Lung microvascular endothelial cell (primary cell): ENCODE results near the gene FAAP20. TPM values are rescaled to one million over a fixed set of nuclear protein-coding genes. Genes with fewer than 3 reads are reported as not detected.

Experiments used
- DNase-seq, 2 donors: peaks; one replicate each; pipeline versions ENCODE4 v3.0.0 to v3.0.0-alpha.2; 2010; ENCODE audit warnings: low read depth in 2 of 2
- total RNA-seq: library from RNA; depleted of rRNA; stranded (reverse); fragments of >200 nt; gene quantifications from 2 replicates; pipeline ENCODE4 v1.2.1, GENCODE V29; 2014

The FAAP20 gene, protein sequence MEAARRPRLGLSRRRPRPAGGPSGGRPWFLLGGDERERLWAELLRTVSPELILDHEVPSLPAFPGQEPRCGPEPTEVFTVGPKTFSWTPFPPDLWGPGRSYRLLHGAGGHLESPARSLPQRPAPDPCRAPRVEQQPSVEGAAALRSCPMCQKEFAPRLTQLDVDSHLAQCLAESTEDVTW
- 14.8 and 19.8 TPM in 2 replicates for total RNA-seq

DNA sequence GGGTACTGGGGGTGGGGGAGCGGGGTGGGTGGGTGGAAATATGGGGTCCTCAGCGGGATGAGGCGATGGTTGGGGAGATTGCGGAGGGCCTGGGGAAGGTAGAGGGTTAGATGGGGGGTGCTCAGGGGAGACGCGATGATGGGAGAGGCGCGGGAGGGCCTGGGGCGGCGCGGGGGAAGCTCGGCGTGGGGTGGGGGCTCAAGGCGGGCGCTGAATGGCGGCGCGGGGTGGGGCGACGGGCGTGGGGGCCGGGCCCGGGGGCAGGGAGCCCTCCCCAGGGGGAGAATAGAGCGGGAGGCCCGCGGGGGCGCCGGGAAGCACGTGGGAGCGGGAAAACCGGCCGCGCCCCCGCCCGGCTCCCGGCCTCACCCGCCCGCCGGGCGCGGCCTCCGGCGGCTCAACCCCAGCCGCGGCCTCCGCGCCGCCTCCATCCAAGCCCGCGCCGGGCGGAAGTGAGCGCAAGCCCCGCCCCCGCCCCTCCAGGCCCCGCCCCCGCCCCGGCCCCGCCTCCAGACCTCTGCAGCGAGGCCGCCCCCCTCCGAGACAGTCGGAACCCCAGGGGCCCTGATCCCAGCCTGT lies at the start of gene FAAP20:
Gene FAAP20 (minus strand): TSS at position 454 of the 579 bp plus-strand sequence. CDS start 23 bp downstream, at position 431.
- DNase-seq = peak; percentile 66 to 73

DNA sequence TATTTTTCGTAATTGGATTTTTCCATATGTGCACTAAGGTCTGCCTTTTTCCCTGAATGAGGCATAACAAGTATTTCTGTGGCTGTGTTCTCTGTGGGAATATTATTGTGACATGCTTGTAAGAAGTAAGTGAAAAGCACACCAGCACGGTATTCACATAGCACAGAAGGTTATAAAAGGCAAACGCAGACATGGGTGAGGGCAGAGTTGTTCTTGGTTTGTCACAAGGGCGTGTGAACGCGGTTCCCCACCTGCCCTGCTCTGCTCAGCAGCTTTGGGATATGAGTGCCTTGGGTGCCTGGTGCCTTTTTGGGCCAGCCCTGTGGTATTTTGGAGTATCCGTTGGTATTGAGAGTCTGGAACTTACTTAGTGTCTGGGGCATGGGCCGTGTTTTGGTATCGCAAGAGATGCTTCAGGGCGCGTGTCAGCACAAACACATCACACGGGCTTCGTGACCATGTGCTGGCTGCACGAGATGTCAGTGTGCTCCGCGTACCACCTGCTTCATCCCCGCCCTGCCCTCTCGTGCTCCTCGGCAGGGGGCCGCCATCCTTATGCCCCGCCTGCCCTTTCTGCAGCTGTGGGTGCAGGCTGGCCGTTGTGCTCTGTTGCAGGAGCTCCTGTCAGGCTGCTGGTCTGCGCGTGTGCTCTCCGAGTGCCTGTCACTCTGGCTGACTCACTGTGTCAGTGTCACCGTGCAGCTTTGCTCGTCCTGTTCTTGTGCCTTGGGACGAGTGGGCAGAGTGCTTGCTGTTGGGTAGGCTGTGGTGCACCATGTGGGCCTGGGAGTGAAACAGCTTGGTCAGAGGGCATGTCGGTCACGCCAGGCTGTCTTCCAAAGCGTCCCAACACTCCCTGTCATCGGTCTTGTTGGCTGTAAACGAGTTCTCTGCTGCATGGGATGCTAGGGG lies 48.5 kb upstream of the FAAP20 start:
- DNase-seq = no peak

DNA sequence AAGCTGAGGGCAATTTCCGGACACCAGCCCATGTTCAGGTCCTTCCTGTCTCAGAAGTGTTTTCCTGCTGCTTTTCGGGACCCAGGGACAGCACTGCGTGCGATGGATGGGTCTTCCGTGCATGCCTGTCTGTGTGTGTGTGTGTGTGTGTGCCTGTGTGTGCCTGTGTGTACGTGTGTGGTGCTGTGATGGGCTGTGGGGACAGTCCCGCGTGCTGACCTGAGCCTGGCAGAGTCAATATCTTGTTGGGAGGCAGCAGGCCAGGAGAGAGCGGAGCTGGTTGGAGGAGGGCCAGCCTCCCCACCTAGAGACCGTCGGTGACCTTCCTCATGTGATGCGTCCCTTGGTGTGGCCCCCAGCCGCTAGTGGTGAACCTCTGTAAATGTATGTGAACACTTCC lies 47.2 kb upstream of the FAAP20 start:
- DNase-seq = peak; percentile 51 to 55

DNA sequence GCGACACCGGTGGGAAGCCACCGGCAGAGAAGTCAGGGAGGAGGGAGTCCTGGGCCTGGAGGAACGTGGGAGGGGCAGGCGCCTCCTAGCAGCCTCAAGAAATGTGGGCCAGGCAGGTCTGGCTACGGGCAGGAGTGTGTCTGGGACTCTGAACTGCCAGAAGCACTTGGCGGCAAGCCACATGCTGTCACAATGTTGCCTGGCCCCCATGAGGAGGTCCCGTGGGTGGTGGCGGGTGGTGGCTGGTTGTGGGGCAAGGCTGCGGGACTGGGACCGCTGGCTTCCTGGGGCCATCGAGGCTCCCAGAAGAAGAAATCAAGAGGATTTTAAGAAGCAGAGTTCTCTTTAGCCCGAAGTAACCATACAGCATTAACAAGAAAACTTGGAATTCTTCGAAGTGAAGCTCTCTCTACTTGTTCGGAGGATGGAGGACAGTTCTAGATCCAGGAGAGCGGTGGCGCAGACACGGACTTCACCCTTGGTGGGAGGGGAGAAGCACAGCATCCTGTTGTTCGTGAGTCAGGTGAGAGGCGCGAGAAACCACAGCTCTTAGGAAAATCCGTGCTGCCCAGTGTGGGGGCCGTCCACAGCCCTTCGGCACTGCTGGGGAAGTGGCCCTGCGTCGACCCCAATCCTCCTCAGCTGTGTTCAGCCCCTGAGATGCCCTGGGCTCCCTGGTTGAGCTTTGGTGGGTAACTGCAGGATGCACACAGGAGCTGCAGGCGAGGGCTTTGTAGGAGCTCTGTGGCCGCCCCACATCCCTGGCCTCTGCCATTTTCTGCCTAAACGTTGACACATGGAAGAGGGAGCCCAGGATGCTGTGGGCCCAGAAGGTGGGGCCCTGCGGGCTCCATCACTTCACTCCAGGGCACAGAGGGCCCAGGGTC lies 45.9 kb upstream of the FAAP20 start:
- DNase-seq = peak; percentile 39 to 46

DNA sequence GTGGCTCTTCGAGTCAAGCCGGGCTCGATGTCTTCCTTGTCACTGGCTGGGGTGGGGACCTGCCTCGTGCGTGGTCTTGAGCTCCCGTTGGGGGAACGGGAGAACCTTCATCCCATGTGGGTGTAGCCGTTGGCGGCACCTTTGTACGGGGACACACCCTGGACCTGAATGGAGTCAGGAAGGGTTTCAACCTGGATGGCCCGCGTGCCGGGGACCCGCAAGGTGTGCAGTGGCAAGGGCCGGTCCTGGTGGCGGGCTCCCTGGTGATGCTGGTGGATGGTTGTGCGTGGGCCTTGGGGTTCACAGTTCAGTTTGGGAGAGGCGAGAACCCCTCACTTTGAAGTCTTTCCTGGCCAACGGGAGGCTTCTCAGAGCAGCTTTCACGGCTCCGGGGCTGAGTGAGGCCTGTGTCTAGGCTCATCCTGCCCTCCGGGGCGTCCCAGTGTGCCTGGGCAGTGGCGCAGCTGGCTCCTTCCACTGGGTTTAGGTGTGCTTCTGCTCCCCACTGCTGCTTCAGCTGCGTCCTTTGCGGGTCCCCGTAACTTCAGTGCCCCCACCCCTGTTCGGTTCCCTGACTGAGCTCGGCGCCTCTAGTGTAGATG lies 44.9 kb upstream of the FAAP20 start:
- no peak for DNase-seq

DNA sequence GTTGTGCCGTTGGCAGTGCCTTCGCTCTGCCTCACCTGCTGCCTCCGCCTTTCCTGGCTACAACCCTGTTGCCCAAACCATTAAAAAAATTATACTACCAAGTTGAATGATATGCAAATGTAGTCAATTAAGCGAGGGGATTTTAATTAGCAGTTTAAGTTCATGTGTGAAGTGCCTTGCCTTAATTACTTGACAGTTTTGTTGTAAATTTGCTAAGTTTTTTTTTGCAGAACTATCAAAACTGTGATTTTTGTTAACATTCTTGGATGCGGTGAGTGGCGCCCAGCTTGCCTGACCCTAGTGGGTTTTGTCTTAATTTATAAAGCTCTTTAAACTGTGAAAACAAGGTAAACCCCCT lies 44.4 kb upstream of the FAAP20 start:
- DNase-seq = no peak

DNA sequence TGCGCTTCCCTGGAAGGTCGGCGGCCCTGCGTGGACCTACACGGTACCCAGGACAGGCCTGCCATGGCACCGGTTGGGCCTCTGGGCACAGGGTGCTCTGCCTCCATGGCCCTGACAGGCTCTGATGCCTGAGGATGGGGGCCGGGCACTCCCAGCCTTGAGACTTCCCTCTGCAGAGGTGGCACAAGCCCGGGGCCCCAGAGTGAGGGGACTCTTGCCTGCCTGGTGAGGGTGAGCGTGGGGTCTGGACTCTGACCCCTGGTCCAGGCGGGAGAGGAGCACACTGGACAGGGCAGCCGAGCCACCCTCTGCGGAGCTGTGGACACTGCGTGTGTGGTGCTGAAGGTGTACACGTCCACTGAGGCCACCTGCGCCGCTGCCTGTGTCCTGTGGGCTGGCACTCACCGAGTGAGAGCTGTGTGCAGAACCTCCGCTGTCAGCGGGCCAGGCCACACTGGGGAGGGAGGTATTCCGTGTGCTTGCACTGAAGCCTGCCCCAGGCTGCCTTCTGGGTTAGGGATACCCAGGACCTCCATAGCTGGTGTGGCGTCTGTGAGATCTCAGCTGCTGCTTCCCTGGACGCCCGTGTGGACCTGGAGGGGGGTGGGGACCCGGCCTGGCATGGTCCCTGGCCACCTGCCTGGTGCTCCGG lies 43.9 kb upstream of the FAAP20 start:
- DNase-seq = no peak

DNA sequence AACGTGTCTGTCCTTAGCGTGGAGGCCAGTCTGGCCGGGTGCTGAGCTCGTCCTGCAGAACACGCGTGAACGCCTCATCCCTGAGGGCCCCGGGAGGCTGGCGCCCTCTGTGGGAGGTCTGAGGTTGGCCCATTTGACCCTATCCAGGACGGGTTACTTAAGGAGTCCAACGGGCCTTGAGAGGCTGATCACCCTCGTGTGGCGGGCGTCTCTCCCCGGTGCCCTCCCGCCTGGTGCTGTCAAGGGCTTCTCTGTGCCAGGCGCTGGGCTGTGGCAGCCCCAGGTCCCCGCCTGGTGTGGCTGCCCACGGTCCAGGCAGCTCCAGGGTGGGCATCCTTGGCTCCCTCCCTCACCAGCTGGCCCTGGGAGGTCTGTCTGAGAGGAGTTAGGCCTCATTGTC lies 43.2 kb upstream of the FAAP20 start:
- DNase-seq = no peak

DNA sequence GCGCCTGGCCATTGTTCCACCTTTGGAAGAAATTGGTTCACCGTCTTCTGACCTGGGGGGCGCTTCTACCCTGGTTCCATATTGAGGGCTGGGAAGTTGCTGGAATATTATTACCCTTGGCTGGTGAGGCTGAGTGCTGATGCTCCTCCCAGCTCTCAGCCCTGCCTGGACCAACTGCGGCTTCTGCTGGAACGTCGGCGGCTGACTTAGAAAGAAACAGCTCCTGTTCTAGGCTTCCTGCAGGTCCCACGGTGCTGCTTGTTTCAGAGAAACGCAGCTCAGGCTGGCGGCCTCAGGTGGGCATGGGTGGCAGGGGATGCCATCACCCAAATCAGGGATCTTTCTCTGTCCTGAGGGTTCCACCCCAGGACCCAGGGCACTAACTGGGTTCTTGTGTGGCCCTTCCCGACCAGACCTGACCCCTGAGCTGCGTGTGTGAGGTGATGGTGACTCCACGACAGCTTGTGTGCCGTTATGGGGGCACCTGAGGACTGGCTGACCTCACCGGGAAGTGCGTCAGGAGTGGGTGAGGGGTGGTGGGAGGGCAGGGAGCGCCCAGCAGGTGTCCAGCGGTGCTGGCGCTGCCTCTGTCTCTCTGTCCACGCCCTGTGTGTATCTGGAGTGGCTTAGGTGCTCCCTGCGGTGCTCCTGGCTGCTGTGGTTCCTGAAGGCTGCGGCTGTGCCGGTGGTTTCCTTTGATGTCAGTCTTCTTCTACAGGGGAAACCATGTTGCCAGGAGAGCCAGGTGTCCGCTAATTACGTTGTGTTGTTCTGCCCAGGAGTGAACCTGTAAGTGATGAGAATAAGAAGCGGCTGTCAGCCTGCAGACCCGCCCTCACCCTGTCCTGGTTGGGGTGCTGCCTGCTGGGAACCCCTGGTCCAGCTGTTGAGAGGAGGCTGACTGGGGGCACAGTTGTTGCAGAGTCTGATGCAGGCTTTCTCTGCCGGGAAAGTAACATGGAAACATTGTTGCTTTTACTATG lies 42.4 kb upstream of the FAAP20 start:
- no peak for DNase-seq

DNA sequence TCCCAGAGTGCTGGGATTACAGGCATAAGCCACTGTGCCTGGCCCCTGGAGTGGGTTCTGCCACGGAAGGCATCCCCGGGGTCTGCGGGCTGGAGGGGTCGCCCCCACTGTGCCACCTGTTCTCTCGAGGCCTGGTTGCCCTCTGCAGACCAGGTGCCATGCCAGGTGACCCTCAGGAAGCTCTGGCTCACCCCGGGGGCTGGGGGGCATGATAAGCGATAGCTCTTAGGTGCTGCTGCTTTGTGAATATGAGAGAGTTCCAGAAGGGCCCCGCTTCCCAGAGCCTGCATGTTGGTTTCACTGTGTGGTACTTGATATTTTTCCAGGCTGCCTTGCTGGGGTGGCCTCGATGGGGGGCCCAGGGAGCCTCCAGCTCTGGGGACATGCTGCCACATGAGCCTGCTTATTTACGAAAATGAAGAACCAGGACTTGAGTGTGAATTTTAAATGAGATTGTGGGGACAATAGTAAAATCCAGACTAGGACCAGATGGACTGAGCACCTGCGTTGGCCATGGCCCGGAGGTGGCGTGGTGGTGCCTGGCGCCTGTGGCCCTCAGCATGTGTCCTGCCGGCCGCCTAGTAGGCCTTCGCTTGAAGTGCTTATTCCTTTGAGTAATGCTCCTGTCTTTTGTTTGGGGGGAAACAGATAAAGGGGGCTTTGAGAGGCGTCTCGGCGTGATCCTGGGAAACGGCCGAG lies 40.9 kb upstream of the FAAP20 start:
- DNase-seq = no peak

DNA sequence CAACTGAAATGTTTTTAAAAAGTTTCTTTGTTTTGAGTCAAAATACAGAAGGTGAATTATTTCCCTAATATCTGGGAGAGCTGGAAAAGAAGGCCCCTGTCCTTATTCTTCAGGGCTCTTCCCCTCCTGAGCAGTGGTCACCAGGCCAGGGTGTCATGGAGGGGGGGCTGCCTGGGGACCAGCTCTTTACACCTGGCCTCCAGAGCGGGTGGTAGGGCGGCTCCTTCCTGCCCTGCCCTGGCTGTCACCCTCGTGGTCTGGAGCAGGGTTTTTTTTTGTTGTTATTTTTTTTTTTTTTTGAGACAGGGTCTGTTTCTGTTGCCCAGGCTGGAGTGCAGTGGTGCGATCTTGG lies 40.2 kb upstream of the FAAP20 start:
- DNase-seq = no peak

DNA sequence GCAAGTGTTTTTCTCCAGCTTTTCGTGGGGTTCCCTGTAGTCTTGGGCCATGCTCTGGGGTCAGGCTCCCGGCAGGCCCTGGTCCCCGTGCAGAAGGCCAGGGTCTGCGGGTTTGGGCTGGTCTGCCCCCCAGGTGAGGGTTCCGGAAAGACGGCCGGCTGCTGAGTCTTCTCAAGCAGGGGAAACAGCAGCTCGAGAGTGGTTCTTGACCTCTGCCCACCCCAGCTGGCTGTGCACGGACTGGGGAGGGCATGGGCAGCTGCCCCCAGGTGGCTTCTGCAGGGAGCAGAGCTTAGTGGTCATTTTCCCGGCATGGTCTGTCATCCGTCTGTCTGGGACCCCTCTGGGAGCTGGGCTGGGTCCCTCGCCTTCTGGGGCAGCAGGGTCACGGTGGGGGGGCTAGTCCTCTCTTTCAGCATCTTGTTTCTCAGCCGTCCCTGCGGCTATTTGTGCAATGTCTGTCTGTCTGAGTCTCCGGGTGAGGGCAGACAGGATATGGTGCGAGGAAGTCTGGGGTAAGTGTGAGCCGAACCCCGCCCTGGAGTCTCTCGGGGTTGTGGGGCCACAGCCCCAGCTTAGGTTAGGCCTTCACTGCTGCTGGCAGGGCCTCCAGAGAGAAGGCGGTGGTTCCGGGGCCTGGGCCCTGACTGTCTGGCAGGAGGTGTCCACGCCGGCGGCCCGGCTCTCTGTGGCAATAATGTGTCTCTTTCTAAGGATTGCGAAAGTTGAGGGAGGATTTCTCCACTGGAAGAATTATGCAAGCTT lies 39.6 kb upstream of the FAAP20 start:
- peak; percentile 52 to 65 for DNase-seq

DNA sequence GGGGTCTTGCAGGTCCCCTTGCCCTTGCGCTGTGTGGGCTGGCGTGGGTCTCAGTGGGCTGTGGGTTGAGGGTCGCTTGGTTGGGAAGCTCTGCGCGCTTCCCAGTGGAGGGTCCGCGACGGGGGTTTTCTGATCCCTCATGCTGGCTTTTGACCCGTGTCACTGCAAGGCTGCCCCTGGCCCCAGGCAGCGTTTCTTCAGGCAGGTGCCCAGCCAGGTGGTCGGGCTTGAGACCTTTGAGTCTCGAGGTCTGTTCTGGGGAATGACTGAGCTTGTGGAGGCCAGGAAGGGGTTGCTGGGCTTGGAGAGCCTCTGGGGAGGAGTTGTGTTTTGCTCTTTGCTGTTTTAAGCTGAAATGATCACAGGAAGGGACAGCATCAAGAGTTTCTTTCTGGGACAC lies 38.9 kb upstream of the FAAP20 start:
- DNase-seq = no peak

DNA sequence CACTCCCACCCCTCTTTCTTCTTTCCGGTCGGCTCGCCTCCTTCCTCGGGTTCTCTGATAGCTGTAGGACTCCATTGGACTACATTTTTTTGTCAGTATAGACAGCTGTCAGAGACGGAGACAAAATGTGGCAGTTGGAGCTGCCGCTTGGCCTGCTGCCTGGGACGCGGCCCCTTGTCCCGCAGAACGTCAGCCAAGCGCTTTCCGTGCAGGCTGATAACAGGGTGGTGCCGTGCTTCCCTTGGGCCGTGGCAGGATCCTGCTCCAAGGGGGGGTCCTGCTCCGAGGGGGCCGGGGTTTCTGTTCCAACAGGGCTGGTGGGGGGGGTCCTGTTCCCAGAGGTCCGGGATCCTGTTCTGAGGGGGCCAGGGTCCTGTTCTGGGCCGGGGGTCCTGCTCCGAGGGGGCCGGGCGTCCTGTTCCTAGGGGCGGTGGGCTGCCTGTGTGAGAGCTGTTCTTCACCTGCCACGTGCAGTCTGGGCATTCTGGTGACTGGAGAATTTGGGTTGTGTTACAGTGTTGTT lies 38.4 kb upstream of the FAAP20 start:
- DNase-seq = peak in 1 of 2 donors; percentile 76

DNA sequence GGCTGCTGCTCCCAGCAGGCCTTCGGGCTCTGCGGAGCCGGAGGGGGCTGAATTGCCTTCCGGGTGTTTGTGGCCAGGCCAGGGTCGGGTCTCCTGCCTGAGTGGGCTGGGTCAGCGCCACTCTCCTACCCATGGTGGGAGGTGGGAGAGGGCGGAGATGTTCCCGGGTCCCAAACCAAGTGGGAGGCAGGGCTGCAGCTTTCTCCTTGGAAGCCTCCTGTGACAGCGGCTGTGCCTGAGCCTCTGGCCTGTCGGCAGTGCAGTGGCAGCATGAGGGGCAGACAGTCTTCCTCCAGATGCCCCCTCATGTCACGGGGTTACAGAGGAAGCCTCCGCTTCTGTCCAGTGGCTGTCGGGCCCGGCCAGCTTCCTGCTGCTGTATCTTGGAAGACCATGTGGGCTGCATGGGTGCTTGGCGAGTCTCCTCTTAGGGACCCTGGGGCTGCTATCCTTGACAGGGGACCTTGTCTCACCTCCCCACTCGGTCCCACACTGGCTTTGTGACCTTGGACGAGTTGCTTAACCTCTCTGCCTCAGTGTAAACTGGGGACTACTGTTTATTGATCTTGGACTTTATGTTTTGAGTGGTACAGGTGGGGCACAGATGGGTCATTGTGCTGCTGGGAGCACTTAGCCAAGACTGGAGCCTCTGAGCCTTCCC lies 37.8 kb upstream of the FAAP20 start:
- no peak for DNase-seq

DNA sequence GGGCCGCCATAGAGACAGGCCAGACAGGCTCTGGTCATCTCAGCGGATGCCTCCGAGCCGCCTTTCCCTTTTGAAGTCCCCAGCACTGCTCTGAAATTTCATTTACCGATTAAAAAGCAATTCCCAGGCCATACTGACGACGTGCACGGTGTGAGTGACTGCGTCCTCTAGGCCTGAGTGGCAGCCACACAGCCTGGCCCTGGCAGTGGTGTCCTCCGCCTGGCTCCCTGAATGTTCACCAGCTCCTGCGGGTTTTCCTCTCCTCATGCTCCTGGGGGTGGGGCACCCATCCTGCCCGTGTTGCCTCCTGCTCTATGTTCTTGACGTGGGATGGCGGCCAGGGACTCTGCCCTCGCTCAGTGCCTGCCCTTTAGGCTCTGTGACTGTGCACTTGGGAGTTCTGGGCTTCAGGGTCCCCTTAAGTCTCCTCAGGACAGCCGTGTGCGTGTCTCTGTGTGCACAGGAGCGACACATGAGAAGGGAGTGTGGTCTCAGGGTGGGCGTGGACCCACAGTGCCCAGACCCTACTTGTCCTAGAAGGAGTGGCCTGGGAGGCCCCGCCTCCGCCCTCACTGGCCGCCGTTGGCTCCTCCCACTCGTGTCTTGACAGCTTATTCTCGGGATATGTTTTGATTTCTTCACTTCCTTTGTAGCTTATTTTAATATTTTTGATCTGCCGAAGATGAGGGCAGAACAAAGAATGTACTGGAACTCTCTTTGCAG lies 37.1 kb upstream of the FAAP20 start:
- DNase-seq = peak; percentile 52 to 81
